Measurements from ENCODE around the gene HNRNPA1. TPM values are rescaled to one million over a fixed set of nuclear protein-coding genes. Genes with fewer than 3 reads are reported as not detected.

The HNRNPA1 gene
- total RNA-seq, 1 donor from 2014 or later, result 521 TPM

DNA sequence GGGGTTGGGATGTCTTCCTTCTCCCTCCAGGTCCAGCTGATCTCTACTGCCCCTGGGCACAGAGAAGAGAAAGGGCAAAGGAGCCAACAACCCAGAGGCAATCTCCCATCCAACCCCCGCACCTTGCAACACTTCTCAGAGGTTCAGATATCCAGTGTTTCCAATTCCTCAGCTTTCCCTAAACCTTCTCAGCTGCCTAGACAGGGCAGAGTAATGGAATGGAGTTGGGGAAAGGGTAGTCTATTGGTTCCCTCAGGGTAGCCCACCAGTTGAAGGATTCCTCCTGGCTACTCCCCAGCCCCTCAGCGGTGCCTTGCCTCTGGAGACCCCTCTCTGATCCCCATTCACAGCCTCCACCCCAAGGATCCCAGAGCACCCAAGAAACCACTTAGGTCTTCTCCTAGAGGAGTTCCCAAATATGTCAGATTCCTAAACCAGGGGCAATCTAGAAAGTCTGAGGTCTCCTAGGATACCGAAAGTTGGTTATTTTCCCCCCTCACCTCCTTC lies 19.8 kb downstream of the HNRNPA1 start:
- peaks cover 12% of the 10 kb centered on the region for H3K4me1 ChIP-seq
- DNase-seq (ENCODE audit: extremely low spot score in 2 of 2), result no peak

DNA sequence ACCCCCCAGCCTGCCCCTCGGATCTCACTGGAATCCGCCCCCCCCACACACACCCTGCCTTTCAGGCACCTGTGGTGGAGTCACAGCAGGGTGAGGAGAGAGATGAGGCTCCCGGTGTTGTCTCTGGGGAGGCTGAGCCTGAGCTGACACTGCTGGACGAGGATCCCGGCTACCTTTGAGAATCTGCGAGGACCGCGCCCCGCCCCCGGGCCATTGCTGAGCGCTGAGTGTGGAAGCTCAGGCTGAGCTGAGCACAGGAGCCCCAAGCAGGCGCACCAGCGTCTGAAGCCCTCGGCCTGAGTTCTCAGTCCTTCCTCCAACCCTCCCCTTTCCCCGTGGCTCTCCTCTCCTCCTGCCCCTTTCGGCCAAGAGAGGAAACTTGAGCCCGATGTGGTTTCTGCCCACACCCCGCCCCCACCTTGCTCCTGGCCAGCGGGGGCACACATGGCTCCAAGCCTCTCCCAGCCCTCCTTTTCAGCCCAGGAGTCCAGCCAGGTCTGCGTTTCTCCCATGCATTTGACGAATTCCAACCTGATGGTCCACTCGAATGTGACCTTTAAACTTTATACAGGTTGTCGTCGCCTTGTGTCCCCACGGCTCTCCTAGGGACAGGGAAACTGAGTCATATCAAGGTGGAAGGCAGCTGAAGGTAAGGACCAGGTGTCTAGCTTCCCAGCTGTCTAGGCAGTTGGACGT lies 20.4 kb downstream of the HNRNPA1 start, which contains the start of gene NFE2:
TSS of gene NFE2 (minus strand) at position 284 of the 696 bp plus-strand sequence. CDS start 5,767 bp downstream, outside the sequence.
- Histone ChIP-seq H3K27me3 (no peaks in the 10 kb centered on the region), H3K36me3 (no peaks in the 10 kb centered on the region), H3K4me3 (no peak within 1 kb of the TSS), H3K9me3 (no peaks in the 10 kb centered on the region), H3K4me1 (peaks cover 12% of the 10 kb centered on the region), H3K27ac (no peak within 1 kb of the TSS)
- TF ChIP-seq POLR2AphosphoS5 (IDR thresholded peaks at IDR 0.05; ENCODE audit: insufficient read depth in 1 of 2, low read depth in 1 of 2) (no peak), POLR2A (IDR thresholded peaks at IDR 0.05) (no peak)
- TF ChIP-seq, protein P1, sequence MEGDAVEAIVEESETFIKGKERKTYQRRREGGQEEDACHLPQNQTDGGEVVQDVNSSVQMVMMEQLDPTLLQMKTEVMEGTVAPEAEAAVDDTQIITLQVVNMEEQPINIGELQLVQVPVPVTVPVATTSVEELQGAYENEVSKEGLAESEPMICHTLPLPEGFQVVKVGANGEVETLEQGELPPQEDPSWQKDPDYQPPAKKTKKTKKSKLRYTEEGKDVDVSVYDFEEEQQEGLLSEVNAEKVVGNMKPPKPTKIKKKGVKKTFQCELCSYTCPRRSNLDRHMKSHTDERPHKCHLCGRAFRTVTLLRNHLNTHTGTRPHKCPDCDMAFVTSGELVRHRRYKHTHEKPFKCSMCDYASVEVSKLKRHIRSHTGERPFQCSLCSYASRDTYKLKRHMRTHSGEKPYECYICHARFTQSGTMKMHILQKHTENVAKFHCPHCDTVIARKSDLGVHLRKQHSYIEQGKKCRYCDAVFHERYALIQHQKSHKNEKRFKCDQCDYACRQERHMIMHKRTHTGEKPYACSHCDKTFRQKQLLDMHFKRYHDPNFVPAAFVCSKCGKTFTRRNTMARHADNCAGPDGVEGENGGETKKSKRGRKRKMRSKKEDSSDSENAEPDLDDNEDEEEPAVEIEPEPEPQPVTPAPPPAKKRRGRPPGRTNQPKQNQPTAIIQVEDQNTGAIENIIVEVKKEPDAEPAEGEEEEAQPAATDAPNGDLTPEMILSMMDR (IDR thresholded peaks at IDR 0.05), result no peak
- no peak for DNase-seq (ENCODE audit: extremely low spot score in 2 of 2)
- intact Hi-C loops (cut with DNase I), result no loop called here

More for the DNA sequence above, 19.8 kb downstream of the HNRNPA1 start:
- Histone ChIP-seq H3K36me3 (no peaks in the 10 kb centered on the region), H3K27ac (no peak overlapping the region), H3K9me3 (no peaks in the 10 kb centered on the region), H3K4me3 (no peak overlapping the region), H3K27me3 (no peaks in the 10 kb centered on the region)
- intact Hi-C loops (cut with DNase I), result no loop called here
- TF ChIP-seq POLR2AphosphoS5 (IDR thresholded peaks at IDR 0.05; ENCODE audit: insufficient read depth in 1 of 2, low read depth in 1 of 2) (no peak), POLR2A (IDR thresholded peaks at IDR 0.05) (no peak)
- TF ChIP-seq, protein P1 (IDR thresholded peaks at IDR 0.05), result no peak

DNA sequence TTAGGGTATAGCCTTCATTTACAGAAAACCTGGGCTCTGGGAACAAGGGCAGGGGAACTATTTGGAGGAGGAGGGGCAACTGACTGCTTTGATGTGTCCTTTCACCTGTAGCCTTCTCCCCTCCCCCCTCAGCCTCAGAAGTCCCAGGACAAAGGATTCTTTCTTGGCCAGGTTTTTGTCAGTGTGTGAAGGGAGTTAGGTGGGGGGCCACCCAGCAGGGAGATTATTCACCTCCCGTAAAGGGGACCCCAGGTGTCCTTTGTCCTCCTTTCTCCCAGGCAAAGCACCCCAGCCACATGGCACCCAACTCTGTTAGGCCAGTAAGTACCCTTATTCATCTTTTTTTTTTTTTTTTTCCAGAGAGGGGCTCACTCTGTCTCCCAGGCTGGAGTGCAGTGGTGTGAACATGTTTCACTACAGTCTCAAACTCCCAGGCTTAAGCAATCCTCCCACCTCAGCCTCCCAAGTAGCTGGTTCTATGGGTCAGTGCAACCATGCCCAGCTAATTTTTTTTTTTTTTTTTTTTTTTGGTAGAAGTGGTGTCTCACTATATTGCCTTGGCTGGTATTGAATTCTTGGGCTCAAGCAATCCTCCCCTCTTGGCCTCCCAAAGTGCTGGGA lies 21.0 kb downstream of the HNRNPA1 start:
- intact Hi-C loops (cut with DNase I), result no loop called here
- no peaks in the 10 kb centered on the region for H3K36me3 ChIP-seq
- no peak overlapping the region for H3K4me3 ChIP-seq
- peaks cover 12% of the 10 kb centered on the region for H3K4me1 ChIP-seq
- H3K27me3 ChIP-seq, result no peaks in the 10 kb centered on the region
- H3K27ac ChIP-seq, result no peak overlapping the region
- TF ChIP-seq POLR2AphosphoS5 (IDR thresholded peaks at IDR 0.05; ENCODE audit: insufficient read depth in 1 of 2, low read depth in 1 of 2) (no peak), POLR2A (IDR thresholded peaks at IDR 0.05) (no peak)
- TF ChIP-seq, protein P1 (IDR thresholded peaks at IDR 0.05), result no peak
- no peaks in the 10 kb centered on the region for H3K9me3 ChIP-seq
- DNase-seq (ENCODE audit: extremely low spot score in 2 of 2), result no peak

DNA sequence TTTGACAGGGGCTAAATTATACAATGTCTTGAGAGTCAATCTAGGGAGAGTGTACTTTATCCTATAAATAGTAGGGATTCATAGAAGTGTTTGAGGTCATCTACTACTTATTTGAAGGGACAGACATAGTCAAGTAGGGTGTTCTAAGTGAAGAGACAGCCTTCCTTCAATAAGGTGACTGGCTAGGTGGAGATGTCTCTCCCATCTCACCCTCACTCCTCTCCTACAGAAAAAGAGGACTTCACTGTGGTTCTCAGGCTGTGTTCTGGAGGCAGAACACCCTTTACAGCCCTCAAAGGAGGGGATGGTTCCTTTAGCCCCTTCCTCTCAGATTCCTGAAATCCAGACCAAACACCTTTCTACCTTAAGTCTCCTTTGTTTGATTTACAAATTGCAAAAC lies 23.1 kb downstream of the HNRNPA1 start:
- Histone ChIP-seq H3K9me3 (no peaks in the 10 kb centered on the region), H3K27me3 (no peaks in the 10 kb centered on the region), H3K4me3 (no peak overlapping the region), H3K27ac (no peak overlapping the region), H3K4me1 (peaks cover 12% of the 10 kb centered on the region), H3K36me3 (no peaks in the 10 kb centered on the region)
- intact Hi-C loops (cut with DNase I), result no loop called here
- no peak for DNase-seq (ENCODE audit: extremely low spot score in 2 of 2)
- TF ChIP-seq POLR2A (IDR thresholded peaks at IDR 0.05), result no peak
- no peak for TF ChIP-seq POLR2AphosphoS5 (IDR thresholded peaks at IDR 0.05; ENCODE audit: insufficient read depth in 1 of 2, low read depth in 1 of 2)
- TF ChIP-seq, protein P1 (IDR thresholded peaks at IDR 0.05), result no peak
